A673 (cell line): ENCODE measurements around the gene SUPT6H. TPM values are rescaled to one million over a fixed set of nuclear protein-coding genes. Genes with fewer than 3 reads are reported as not detected.
A peak's percentile ranks its signal among the peaks of the same experiment; 100 is the strongest.

Experiments
- BruUV-seq: library from RNA; stranded (reverse); fragments of 400-500 nt; replicated peaks from 2 replicates; lab custom pipeline; 2021; lab: Mats Ljungman, UMichigan
- CTCF ChIA-PET: fragments of 300-600 bp; sonication (Branson Sonifier 250); formaldehyde crosslinking; loops from one replicate; lab custom pipeline; 2022; ENCODE audit warnings: antibody characterized with exemption; lab: Charles Lee
- POLR2A ChIA-PET: fragments of 300-600 bp; sonication (Branson Sonifier 250); formaldehyde crosslinking; loops from one replicate; lab custom pipeline; 2022; ENCODE audit warnings: antibody characterized with exemption; ENCODE audit not compliant: low non-redundant PET; lab: Charles Lee
- DNase-seq: peaks from one replicate; pipeline ENCODE4 v3.0.0-alpha.2; 2015; ENCODE audit warnings: low spot score
- H3K27ac ChIP-seq: fragments of 200-600 bp; sonication (generic); 2 replicates; pipeline ENCODE4 v1.5.1; 2016; ENCODE audit warnings: mixed run types, low read depth, mild to moderate bottlenecking, mixed read lengths, antibody characterized with exemption, low read length; ENCODE audit not compliant: poor library complexity, severe bottlenecking
- H3K27me3 ChIP-seq: fragments of 200-600 bp; sonication (generic); replicated peaks from 2 replicates; pipeline ENCODE4 v1.6.1; 2017; ENCODE audit warnings: mixed run types, low read depth, mild to moderate bottlenecking, mixed read lengths, antibody characterized with exemption, low read length; ENCODE audit not compliant: insufficient read depth, poor library complexity
- H3K36me3 ChIP-seq: fragments of 200-600 bp; sonication (generic); 2 replicates; pipeline ENCODE4 v1.6.1; 2016; ENCODE audit warnings: mixed run types, mild to moderate bottlenecking, mixed read lengths, antibody characterized with exemption, low read length; ENCODE audit not compliant: insufficient read depth, poor library complexity, severe bottlenecking
- H3K4me1 ChIP-seq: fragments of 200-600 bp; sonication (generic); 2 replicates; pipeline ENCODE4 v1.6.1; 2017; ENCODE audit warnings: mixed run types, mild to moderate bottlenecking, mixed read lengths, antibody characterized with exemption, low read length; ENCODE audit not compliant: insufficient read depth, poor library complexity, severe bottlenecking
- H3K4me3 ChIP-seq: fragments of 200-600 bp; sonication (generic); 2 replicates; pipeline ENCODE4 v1.5.1; 2016; ENCODE audit warnings: low read depth, mixed run types, mild to moderate bottlenecking, mixed read lengths, low read length; ENCODE audit not compliant: poor library complexity, severe bottlenecking
- H3K9me3 ChIP-seq: fragments of 200-600 bp; sonication (generic); 2 replicates; pipeline ENCODE4 v1.6.1; 2016; ENCODE audit warnings: mixed run types, low read depth, mild to moderate bottlenecking, mixed read lengths, antibody characterized with exemption, low read length; ENCODE audit not compliant: poor library complexity, severe bottlenecking
- CTCF ChIP-seq: fragments of 300-800, 200-600 bp; sonication (generic); conservative IDR thresholded peaks from 2 replicates; pipeline ENCODE4 v1.5.1; 2017; ENCODE audit warnings: low read depth, mild to moderate bottlenecking, antibody characterized with exemption, low read length, moderate library complexity, mixed read lengths
- EZH2 ChIP-seq: fragments of 200-600 bp; sonication (generic); IDR thresholded peaks from 2 replicates; pipeline ENCODE4 v1.6.1; 2017; ENCODE audit warnings: borderline replicate concordance, low read depth, mild to moderate bottlenecking, mixed read lengths, antibody characterized with exemption, low read length; ENCODE audit not compliant: poor library complexity, severe bottlenecking
- intact Hi-C: fragments of 100-400 bp; cut with micrococcal nuclease; formaldehyde crosslinking; loops from one replicate; pipeline ENCODE4 v1.10.0; 2022; ENCODE audit not compliant: unreplicated experiment
- total RNA-seq: library from RNA; stranded (reverse); gene quantifications from 2 replicates; pipeline ENCODE4 v1.2.3, GENCODE V29; 2021

Gene SUPT6H
- total RNA-seq, 1 experiment from 2014 or later, result 105 TPM

GRCh38 chr17:28747051-28747691, 85.2 kb downstream of the SUPT6H start:
- TF ChIP-seq CTCF (no peak), EZH2 (no peak)
- Histone ChIP-seq H3K4me3 (no peak overlapping the region), H3K9me3 (no peaks in the 10 kb centered on the region), H3K36me3 (peaks cover 43% of the 10 kb centered on the region), H3K27me3 (no peaks in the 10 kb centered on the region), H3K27ac (peak overlapping the region; percentile 94), H3K4me1 (peaks cover 32% of the 10 kb centered on the region)
- intact Hi-C loops, result loop anchor here (5.0 kb wide), 1 partner anchor 155 kb away; the partner anchor contains the start of gene DHRS13
- CTCF ChIA-PET, result interaction anchor here (0.5 to 3.2 kb wide), 2 partner anchors 20 to 146 kb away, joined by 7 to 17 read pairs; partner anchors contain the start of gene TLCD1
- POLR2A ChIA-PET, result no interaction called here
- no TSS peak for BruUV-seq
- DNase-seq, result no peak

DNA sequence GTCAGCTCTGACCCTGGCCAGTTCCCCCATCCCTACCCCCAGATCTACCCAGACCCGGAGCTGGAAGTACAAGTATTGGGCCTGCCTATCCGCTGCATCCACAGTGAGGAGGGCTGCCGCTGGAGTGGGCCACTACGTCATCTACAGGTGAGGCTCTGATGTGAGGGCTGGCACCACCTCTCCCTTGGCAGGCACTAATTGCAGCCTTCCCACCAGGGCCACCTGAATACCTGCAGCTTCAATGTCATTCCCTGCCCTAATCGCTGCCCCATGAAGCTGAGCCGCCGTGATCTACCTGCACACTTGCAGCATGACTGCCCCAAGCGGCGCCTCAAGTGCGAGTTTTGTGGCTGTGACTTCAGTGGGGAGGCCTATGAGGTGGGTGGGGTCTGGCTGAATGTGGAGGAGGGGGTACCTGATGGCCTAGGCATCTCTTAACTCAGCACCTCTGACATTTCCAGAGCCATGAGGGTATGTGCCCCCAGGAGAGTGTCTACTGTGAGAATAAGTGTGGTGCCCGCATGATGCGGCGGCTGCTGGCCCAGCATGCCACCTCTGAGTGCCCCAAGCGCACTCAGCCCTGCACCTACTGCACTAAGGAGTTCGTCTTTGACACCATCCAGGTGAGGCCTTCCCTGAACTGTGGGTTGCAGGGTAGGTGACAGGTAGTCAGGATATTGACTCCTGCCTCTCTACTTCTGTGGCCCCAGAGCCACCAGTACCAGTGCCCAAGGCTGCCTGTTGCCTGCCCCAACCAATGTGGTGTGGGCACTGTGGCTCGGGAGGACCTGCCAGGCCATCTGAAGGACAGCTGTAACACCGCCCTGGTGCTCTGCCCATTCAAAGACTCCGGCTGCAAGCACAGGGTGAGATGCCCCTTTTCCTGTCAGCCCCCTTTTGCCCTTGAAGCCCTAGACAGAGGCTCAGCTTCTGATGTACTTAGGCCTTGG, 86.1 kb downstream of the SUPT6H start:
- Histone ChIP-seq H3K9me3 (no peaks in the 10 kb centered on the region), H3K27me3 (no peaks in the 10 kb centered on the region), H3K36me3 (peaks cover 43% of the 10 kb centered on the region), H3K27ac (peak overlapping the region; percentile 55), H3K4me1 (peaks cover 25% of the 10 kb centered on the region), H3K4me3 (no peak overlapping the region)
- ChIA-PET CTCF (interaction anchor here (0.5 to 1.9 kb wide), 3 partner anchors 21 to 369 kb away, joined by 3 to 12 read pairs (median 7); partner anchors contain the start of genes NEK8 and TLCD1), POLR2A (no interaction called here)
- BruUV-seq, result no TSS peak
- no peak for DNase-seq
- no peak for TF ChIP-seq EZH2
- intact Hi-C loops, result loop anchor here (5.0 kb wide), 1 partner anchor 154 kb away; the partner anchor contains the start of gene DHRS13

DNA sequence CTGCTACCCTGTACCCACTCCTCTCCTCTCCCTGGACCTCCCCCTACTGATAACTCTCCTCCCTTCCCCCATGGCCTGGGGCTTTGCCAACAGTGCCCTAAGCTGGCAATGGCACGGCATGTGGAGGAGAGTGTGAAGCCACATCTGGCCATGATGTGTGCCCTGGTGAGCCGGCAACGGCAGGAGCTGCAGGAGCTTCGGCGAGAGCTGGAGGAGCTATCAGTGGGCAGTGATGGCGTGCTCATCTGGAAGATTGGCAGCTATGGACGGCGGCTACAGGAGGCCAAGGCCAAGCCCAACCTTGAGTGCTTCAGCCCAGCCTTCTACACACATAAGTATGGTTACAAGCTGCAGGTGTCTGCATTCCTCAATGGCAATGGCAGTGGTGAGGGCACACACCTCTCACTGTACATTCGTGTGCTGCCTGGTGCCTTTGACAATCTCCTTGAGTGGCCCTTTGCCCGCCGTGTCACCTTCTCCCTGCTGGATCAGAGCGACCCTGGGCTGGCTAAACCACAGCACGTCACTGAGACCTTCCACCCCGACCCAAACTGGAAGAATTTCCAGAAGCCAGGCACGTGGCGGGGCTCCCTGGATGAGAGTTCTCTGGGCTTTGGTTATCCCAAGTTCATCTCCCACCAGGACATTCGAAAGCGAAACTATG, 87.0 kb downstream of the SUPT6H start:
- TF ChIP-seq CTCF, result no peak
- TF ChIP-seq EZH2, result no peak
- H3K27ac ChIP-seq, result peak overlapping the region; percentile 55
- BruUV-seq, result no TSS peak
- peaks cover 43% of the 10 kb centered on the region for H3K36me3 ChIP-seq
- peaks cover 21% of the 10 kb centered on the region for H3K4me1 ChIP-seq
- DNase-seq, result no peak
- H3K9me3 ChIP-seq, result no peaks in the 10 kb centered on the region
- intact Hi-C loops, result loop anchor here (5.0 kb wide), 1 partner anchor 153 kb away; the partner anchor contains the start of gene DHRS13
- ChIA-PET CTCF (interaction anchor here (1.6 to 1.9 kb wide), 2 partner anchors 22 to 368 kb away, joined by 3 to 12 read pairs; partner anchors contain the start of genes NEK8 and TLCD1), POLR2A (no interaction called here)
- no peaks in the 10 kb centered on the region for H3K27me3 ChIP-seq
- no peak overlapping the region for H3K4me3 ChIP-seq
